Lower lobe of right lung (tissue), 2 donors: ENCODE measurements around the gene TDRD10. TPM values are rescaled to one million over a fixed set of nuclear protein-coding genes. Genes with fewer than 3 reads are reported as not detected.

Experiments
- ATAC-seq, 2 donors: fragments of 200-7000 bp; cut with Tn5 transposase; one replicate each; pipeline ENCODE4 v1.9.1; 2020 to 2022; ENCODE audit warnings: mild to moderate bottlenecking in 2 of 2, moderate library complexity in 2 of 2
- DNase-seq: peaks from one replicate; pipeline ENCODE4 v3.0.0-alpha.2; 2020
- H3K27ac ChIP-seq: fragments of 200-600 bp; one replicate; pipeline ENCODE4 v1.8.0; 2022
- H3K27me3 ChIP-seq: fragments of 200-600 bp; one replicate; pipeline ENCODE4 v1.8.0; 2022; ENCODE audit warnings: low read depth
- H3K36me3 ChIP-seq: fragments of 200-600 bp; one replicate; pipeline ENCODE4 v1.8.0; 2022; ENCODE audit warnings: mild to moderate bottlenecking
- H3K4me1 ChIP-seq: fragments of 200-600 bp; one replicate; pipeline ENCODE4 v1.8.0; 2022
- H3K4me3 ChIP-seq: fragments of 200-600 bp; one replicate; pipeline ENCODE4 v1.8.0; 2022; ENCODE audit warnings: mild to moderate bottlenecking
- H3K9me3 ChIP-seq: fragments of 200-600 bp; one replicate; pipeline ENCODE4 v1.8.0; 2022
- intact Hi-C: fragments of 100-400 bp; cut with DNase I; formaldehyde crosslinking; loops from one replicate; pipeline ENCODE4 v1.11.0; 2022
- total RNA-seq: library from RNA; stranded (reverse); fragmentation: NEBNext Ultra II Directional; extraction: Animal tissue kit (Norgen Biotek cat#: 25700); gene quantifications from one replicate; pipeline ENCODE4 v1.2.1, GENCODE V29; 2021
- TF ChIP-seq, protein P1 (sequence below): fragments of 200-600 bp; IDR thresholded peaks from one replicate; pipeline ENCODE4 v1.8.0; 2022; ENCODE audit warnings: antibody characterized with exemption, mild to moderate bottlenecking
- donor health status: DM: no; HTN: yes; CAD: no; lungs with severe emphysema.

The TDRD10 gene
- total RNA-seq, 1 donor from 2014 or later: 20.2 TPM

DNA sequence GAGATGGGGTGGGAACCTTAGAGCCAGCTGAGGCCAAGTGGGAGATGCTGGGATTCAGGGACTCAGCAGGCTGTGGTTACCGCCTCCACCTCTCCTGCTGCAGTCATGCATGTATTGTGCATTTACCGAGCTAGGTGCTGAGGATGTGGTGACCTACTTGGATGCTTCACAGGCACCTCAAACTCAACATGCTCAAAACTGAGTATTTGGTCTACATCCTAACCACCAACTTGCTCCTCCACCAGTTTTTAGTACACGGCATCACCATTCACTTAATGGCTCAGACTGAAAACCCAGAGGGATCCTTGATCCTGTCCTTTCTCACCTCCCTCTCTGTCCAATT is 71.1 kb downstream of the TDRD10 start:
- TF ChIP-seq, protein P1, sequence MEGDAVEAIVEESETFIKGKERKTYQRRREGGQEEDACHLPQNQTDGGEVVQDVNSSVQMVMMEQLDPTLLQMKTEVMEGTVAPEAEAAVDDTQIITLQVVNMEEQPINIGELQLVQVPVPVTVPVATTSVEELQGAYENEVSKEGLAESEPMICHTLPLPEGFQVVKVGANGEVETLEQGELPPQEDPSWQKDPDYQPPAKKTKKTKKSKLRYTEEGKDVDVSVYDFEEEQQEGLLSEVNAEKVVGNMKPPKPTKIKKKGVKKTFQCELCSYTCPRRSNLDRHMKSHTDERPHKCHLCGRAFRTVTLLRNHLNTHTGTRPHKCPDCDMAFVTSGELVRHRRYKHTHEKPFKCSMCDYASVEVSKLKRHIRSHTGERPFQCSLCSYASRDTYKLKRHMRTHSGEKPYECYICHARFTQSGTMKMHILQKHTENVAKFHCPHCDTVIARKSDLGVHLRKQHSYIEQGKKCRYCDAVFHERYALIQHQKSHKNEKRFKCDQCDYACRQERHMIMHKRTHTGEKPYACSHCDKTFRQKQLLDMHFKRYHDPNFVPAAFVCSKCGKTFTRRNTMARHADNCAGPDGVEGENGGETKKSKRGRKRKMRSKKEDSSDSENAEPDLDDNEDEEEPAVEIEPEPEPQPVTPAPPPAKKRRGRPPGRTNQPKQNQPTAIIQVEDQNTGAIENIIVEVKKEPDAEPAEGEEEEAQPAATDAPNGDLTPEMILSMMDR: no peak
- DNase-seq (no peak), ATAC-seq (no peak)
- Histone ChIP-seq H3K27ac (no peak overlapping the region), H3K36me3 (peaks cover 4% of the 10 kb centered on the region), H3K9me3 (no peaks in the 10 kb centered on the region), H3K27me3 (peaks cover 6% of the 10 kb centered on the region), H3K4me1 (peaks cover 9% of the 10 kb centered on the region), H3K4me3 (no peak overlapping the region)
- intact Hi-C loops: no loop called here

DNA sequence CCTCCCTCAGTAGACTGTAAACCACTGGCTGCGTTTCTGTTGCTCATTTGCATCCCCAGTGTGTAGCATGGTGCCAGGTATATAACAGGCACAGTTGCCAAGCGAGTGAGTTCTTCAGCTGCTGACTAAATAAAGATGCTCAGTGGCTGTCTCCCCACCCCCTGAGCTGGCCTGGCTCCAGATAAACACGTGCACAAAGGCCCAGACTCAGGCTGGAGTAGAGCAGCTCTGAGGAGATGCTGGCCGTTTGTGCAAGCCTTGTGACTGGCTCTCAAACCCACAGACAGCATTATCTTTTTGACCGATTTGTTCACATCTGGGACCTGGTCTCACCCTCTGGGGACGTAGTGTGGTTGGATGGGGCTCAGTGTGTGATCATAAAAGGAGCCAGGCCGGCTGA is 72.7 kb downstream of the TDRD10 start:
- H3K36me3 ChIP-seq: peaks cover 20% of the 10 kb centered on the region
- intact Hi-C loops: no loop called here
- no peaks in the 10 kb centered on the region for H3K9me3 ChIP-seq
- no peak overlapping the region for H3K4me3 ChIP-seq
- DNase-seq: no peak
- no peak overlapping the region for H3K27ac ChIP-seq
- peaks cover 8% of the 10 kb centered on the region for H3K4me1 ChIP-seq
- TF ChIP-seq, protein P1: no peak
- no peaks in the 10 kb centered on the region for H3K27me3 ChIP-seq
- ATAC-seq: no peak

DNA sequence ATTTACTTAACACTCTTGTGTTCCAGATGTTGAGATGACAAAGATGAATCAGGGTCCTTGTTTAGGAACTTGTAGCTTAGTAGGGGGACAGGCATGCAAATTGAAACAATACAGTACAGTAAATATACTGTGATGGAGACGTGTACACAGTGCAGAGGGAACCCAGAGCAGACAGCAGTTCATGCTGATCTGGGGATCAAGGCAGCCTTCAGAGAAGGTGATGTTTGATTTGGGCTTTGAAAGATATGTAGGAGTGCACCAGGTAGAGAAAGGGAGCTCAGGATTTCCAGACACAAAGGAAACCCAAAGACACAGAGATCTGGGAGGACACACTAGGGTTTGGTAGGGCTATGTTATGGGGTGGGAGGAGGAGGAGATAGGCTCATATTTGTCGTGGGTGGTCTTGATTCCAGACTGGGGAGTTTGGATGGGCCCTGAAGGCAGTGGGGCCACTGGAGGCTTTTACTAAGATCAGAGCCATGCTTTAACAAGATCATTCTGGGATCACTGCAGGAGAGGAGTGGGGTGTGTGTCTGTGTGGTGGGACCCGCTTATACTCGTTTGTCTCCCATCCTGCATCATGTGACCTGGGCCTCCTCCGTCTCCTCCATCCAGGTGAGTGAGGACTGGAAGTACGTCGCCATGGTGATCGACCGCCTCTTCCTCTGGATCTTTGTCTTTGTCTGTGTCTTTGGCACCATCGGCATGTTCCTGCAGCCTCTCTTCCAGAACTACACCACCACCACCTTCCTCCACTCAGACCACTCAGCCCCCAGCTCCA is 73.3 kb downstream of the TDRD10 start:
- H3K9me3 ChIP-seq: no peaks in the 10 kb centered on the region
- H3K4me1 ChIP-seq: peaks cover 8% of the 10 kb centered on the region
- no peak overlapping the region for H3K4me3 ChIP-seq
- TF ChIP-seq, protein P1: no peak
- no peak for DNase-seq
- intact Hi-C loops: no loop called here
- no peak for ATAC-seq
- no peaks in the 10 kb centered on the region for H3K27me3 ChIP-seq
- H3K27ac ChIP-seq: no peak overlapping the region
- peaks cover 26% of the 10 kb centered on the region for H3K36me3 ChIP-seq

DNA sequence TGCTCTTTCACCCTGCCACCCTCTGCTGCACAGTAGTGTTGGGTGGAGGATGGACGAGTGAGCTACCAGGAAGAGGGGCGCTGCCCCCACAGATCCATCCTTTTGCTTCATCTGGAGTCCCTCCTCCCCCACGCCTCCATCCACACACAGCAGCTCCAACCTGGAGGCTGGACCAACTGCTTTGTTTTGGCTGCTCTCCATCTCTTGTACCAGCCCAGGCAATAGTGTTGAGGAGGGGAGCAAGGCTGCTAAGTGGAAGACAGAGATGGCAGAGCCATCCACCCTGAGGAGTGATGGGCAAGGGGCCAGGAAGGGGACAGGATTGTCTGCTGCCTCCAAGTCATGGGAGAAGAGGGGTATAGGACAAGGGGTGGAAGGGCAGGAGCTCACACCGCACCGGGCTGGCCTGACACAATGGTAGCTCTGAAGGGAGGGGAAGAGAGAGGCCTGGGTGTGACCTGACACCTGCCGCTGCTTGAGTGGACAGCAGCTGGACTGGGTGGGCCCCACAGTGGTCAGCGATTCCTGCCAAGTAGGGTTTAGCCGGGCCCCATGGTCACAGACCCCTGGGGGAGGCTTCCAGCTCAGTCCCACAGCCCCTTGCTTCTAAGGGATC is 74.0 kb downstream of the TDRD10 start:
- intact Hi-C loops: no loop called here
- Histone ChIP-seq H3K9me3 (no peaks in the 10 kb centered on the region), H3K27ac (no peak overlapping the region), H3K4me3 (no peak overlapping the region), H3K4me1 (peaks cover 8% of the 10 kb centered on the region), H3K36me3 (peaks cover 33% of the 10 kb centered on the region), H3K27me3 (no peaks in the 10 kb centered on the region)
- DNase-seq (no peak), ATAC-seq (no peak)
- TF ChIP-seq, protein P1: no peak

DNA sequence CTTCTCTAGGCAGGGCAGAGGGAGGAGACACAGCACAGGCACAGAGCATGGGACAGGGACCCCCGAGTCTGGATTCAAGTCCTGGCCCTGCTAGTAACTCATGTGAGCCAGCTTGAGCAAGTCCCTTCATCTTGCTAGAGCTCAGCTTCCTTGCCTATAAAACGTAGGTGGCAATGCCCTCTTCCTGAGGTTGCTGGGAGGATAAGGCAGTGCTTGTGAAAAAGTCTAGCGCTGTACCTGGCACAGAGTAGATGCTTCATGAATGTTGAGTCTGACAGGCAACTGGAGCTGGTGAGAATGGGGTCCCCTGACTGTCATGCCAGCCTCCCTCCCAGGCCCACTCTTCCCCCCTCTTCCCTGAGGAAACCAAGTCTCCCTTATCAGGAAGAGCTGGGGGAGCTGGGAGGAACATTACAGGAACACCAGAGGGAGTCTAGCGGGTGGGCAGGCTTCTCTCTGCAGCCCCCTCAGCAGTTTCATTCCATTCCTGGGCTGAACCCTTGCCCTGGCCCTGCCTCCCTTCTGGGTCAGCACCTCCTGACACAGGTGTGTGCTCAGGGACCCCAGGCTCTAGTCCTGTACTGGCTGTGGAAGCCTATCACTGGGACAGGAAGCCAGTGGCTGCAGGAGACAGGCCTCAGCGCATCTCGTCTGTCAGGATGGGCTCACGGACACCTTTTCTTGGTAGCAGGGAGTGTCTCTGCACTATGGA is 75.5 kb downstream of the TDRD10 start:
- H3K27ac ChIP-seq: no peak overlapping the region
- H3K4me3 ChIP-seq: no peak overlapping the region
- H3K4me1 ChIP-seq: peaks cover 8% of the 10 kb centered on the region
- no peaks in the 10 kb centered on the region for H3K9me3 ChIP-seq
- no peaks in the 10 kb centered on the region for H3K27me3 ChIP-seq
- intact Hi-C loops: no loop called here
- ATAC-seq: no peak
- peaks cover 48% of the 10 kb centered on the region for H3K36me3 ChIP-seq
- TF ChIP-seq, protein P1: no peak
- no peak for DNase-seq
